ENCODE results near the gene HNF4A. TPM values are rescaled to one million over a fixed set of nuclear protein-coding genes. Genes with fewer than 3 reads are reported as not detected.
A peak's percentile ranks its signal among the peaks of the same experiment; 100 is the strongest.

The HNF4A gene
- total and polyA plus RNA-seq, 2 of the 13 experiments (the other 11 are each of a cell fraction or from before 2014, with no cell fraction given) = 80.9 to 169 TPM

- TF ChIP-seq HNF1B (CRISPR knock-in tag; IDR thresholded peaks at IDR 0.05) (no peak; the same call in 1 of the 2 replicates), TAF15 (IDR thresholded peaks at IDR 0.05; ENCODE audit: low read depth, low read length, poor library complexity, severe bottlenecking) (no peak), ZNF513 (CRISPR knock-in tag; conservative IDR thresholded peaks at IDR 0.05) (no peak), RAD21 (CRISPR knock-in tag; IDR thresholded peaks at IDR 0.05) (peak; percentile 38; the same call in 1 of the 2 replicates), ZNF224 (CRISPR knock-in tag; IDR thresholded peaks at IDR 0.05) (no peak), SKIL (CRISPR knock-in tag; IDR thresholded peaks at IDR 0.05; ENCODE audit: borderline replicate concordance) (peak; percentile 62; the same call in 1 of the 2 replicates), MNT (IDR thresholded peaks at IDR 0.05) (no peak), FOXO4 (CRISPR knock-in tag; conservative IDR thresholded peaks at IDR 0.05) (no peak), REL (CRISPR knock-in tag; conservative IDR thresholded peaks at IDR 0.05) (0 out of 2 replicates have a peak, but pooled peaks have one; percentile 47), ZSCAN21 (CRISPR knock-in tag; IDR thresholded peaks at IDR 0.05; ENCODE audit: borderline replicate concordance) (0 out of 2 replicates have a peak, but pooled peaks have one; percentile 71), MTA1 (CRISPR knock-in tag; IDR thresholded peaks at IDR 0.05; ENCODE audit: borderline replicate concordance) (no peak; the same call in 1 of the 2 replicates), TBL1XR1 (IDR thresholded peaks at IDR 0.05; ENCODE audit: borderline replicate concordance, low read length, partially characterized antibody) (no peak), PCBP2 (optimal IDR thresholded peaks at IDR 0.05; ENCODE audit: low read depth, low read length, poor library complexity, severe bottlenecking) (no peak), ZNF24 (IDR thresholded peaks at IDR 0.05) (no peak), ZBTB1 (CRISPR knock-in tag; IDR thresholded peaks at IDR 0.05; ENCODE audit: borderline replicate concordance) (no peak), ZNF678 (CRISPR knock-in tag; IDR thresholded peaks at IDR 0.05) (no peak), IRF1 (CRISPR knock-in tag; IDR thresholded peaks at IDR 0.05; ENCODE audit: low read depth) (no peak), RCOR2 (CRISPR knock-in tag; IDR thresholded peaks at IDR 0.05) (no peak), KDM3A (CRISPR knock-in tag; IDR thresholded peaks at IDR 0.05; ENCODE audit: low read depth) (0 out of 2 replicates have a peak, but pooled peaks have one; percentile 25)
Observed at GRCh38 chr20:44326391-44327159, 28.9 kb upstream of the HNF4A start (continued).
